Right kidney (tissue), 1 donor: ENCODE data around the gene PPM1N.
"Not testable (repeated sequence)": the region's sequence is repeated elsewhere in the genome, so short reads cannot be mapped to it uniquely, and the experiment has no call there.

Experiments
- DNase-seq: peaks from one replicate; pipeline ENCODE4 v3.0.0-alpha.2; 2016

Gene PPM1N

DNA sequence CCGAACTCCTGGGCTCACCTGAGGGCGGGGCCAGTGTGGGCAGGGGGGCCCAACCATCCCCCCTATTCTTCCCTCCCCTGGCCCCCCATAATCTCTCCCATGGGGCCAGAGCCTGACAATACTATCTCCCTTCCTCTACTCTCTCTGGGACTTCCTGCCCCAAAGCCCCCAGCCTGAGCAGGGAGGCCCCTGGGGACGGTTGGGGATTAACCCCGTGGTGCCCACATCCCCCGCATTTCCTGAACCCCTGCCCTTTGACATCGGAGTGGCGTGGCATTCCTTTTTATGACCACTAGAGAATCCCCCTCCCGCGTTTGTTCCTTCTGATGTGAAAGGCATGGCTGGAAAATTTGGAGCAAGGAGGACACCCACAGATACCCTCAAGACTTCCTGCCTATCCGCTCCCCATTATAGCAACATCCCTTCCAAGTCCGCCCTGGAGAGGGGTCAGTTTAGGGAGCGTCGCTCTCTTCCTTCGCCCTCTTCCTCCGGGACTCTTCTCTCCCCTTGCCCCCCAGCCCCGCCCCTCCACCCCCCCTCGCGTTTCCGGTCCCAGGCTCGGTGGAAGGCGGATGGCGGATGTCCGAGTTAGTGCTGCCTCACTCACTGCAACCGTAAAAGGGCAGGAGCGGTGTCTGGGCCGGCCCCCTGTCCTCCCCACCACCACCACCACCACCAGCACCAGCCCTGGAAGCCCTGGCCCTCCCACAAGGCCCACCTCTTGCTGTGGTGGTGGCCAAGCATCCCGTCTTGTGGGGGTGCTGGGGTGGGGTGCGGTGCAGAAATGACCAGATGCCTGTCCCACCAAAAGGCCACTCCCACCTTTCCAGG is 10.8 kb downstream of the PPM1N start:
- no peak for DNase-seq

DNA sequence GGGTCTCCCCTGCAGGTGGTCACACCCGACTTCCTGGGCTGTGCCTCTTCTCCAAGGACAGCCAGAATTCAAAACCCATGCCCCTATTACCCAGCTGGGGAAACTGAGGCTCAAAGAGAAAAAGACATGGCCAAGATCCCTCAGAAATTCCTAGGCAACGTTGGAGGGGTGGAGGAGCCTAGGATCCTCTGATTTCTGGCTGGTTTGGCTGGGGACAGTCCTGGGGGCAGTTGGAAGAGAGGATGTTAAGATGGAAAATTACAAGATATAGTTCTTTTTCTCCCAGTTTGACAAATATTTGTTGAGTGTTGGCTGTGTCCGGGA is 11.4 kb downstream of the PPM1N start:
- no peak for DNase-seq

DNA sequence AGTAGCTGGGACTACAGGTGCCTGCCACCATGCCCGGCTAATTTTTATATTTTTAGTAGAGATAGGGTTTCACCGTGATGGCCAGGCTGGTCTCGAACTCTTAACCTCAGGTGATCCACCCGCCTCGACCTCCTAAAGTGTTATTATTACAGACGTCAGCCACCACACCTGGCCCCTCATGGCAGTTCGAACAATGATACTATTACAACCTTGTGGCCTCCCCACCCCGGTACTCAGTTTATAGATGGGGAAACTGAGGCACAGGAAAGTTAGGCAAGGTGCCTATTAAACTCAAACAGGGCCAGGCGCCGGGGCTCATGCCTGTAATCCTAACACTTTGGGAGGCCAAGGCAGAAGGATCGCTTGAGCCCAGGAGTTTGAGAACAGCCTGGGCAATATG is 12.1 kb downstream of the PPM1N start:
- DNase-seq, result not testable (repeated sequence)

DNA sequence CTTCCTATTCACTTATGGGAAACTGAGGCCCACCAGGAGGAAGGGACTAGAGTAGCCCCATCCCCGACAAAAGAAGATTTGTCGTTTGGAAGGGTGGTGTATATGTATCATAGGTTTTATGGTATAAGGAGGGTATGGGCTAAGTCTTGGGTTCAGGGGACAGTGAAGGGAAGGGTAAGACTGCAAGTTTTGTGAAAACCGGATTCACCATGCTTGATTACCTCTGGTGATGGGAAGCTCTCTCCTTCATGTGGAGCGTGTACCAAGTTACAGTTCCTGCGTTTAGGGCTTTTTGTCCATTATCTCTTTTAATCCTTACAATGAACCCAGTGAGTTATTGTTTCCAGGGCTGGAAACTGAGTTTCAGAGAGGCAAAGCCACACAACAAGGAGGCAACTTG is 12.8 kb downstream of the PPM1N start:
- no peak for DNase-seq

GRCh38 chr19:45512881-45513483 is 14.7 kb downstream of the PPM1N start:
- no peak for DNase-seq

DNA sequence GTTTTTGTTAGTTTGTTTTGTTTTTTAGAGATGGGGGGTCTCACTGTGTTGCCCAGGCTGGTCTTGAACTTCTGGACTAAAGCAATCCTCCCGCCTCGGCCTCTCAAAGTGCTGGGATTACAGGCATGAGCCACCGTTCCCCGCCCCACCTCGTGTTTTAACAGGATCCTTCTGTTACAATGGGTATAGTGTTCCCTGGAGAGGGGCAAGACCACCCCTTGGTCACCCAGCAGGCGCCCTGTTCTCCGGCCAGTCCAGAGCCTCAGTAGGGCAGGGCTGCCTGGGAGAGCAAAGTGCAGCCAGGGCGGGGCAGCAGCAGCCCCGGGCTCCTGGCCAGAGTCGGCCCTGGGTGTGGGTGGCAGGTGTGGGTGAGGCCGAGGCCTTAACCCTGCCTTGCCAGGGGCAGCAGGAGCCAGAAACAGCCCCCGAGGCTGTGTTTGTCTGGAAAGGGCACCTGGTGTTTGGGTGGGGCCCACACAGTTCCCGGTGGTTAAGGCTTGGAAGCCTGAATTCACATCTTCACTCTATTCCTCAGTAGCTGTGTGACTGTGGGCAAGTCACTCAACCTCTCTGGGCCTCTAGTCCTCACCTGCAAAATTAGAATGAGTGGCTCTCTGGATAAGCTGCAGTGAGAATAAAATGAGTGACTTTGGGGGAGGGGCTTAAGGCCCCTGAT is 16.3 kb downstream of the PPM1N start:
- DNase-seq, result no peak

DNA sequence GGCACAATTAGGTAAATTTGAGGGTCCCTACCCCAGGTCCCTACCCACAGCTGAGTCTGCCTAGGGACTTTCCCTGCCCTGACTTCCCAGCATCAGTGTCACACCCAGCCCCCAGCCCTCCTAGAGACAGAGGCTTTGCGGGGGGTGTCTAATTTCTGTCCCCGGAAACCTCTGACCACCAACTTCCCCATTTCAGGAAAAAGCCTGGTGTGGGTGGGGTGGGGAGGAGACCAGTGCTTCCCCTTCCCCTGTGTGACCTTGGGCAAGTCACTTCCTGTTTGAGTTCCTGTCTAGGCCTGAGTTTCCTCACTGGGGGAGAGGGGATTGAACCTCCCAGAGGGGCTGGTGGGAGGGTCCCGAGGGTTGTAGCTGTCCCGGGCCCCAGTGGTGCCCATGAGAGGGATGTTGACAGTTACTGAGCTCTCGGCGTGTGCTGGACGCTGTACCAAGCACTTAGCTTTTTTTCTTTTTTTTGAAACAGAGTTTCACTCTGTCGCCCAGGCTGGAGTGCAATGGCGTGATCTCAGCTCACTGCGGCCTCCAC is 16.9 kb downstream of the PPM1N start:
- DNase-seq, result no peak

- DNase-seq, result no peak
These were observed 17.7 kb downstream of the PPM1N start for GRCh38 chr19:45515807-45516401.

DNA sequence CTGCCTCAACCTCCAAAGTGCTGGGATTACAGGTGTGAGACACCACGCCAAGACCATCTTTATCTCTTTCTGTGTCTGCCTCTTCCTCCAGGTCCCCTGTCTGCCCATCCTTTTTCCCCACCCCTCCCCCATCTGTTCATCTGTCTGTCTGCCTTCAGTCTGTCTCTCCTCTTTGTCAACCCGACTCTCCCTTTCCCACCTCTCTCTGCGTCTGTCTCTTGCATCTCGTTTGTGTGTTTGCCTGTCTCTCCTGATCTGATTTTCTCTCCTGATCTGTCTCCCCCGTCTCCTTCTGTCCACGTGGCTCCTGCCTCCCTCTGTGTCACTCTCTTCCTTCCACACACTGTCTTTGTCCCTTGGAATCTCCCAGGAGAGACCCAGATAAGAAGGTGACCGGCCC is 19.0 kb downstream of the PPM1N start:
- DNase-seq, result no peak

GRCh38 chr19:45517641-45518468 is 19.6 kb downstream of the PPM1N start:
- no peak for DNase-seq

- DNase-seq, result no peak
These were observed 20.2 kb downstream of the PPM1N start for GRCh38 chr19:45518469-45518826.

DNA sequence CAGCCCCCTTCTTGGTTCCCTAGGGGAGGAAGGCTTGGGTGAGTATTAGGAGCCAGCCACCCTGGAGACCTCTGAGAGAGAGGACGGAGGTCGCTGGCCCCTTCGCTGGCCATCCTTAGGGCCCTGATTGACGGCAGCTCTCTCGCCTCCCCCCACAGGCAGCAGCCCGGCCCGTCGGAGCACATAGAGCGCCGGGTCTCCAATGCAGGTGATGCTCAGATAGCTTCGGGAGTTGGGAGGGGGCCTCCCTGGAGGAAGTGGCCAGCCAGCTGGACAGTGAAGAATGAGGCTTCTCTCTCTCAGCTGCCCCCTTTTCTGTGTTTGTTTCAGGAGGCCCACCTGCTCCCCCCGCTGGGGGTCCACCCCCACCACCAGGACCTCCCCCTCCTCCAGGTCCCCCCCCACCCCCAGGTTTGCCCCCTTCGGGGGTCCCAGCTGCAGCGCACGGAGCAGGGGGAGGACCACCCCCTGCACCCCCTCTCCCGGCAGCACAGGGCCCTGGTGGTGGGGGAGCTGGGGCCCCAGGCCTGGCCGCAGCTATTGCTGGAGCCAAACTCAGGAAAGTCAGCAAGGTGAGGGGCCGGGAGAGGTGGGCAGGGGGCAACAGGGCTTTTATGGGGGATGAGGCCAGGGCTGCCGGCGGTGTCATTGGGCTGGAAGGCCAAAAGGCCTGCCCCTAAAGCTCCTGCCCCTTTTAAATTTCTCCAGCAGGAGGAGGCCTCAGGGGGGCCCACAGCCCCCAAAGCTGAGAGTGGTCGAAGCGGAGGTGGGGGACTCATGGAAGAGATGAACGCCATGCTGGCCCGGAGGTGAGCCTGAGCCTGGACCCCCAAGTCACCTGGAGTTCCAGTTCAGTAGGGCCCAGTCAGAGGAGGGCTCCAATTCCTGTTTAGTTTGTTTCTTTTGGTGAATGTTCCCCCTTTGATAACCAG is 24.0 kb downstream of the PPM1N start:
- no peak for DNase-seq

DNA sequence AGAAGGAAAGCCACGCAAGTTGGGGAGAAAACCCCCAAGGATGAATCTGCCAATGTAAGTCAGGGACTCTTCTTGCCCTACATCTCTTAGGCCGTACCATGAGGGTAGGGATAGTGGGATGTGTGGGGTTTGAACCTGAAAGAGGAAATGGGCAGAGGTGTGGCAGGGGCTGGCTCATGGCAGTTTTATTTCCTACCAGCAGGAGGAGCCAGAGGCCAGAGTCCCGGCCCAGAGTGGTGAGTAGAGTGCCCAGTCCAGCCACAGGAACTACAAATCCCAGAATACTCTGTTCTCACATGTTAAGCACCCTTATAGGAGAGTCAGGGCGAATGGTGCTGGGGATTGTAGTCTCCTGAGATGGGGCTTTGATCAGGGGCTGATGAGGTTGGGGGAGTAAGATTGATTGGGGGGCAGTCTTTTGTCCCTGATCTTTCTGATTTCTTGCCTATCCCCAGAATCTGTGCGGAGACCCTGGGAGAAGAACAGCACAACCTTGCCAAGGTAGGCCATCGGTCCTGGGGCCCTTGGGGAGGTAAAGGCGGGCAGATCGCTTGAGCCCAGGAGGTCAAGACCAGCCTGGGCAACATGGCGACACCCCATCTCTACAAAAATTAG is 25.5 kb downstream of the PPM1N start:
- DNase-seq, result peak; percentile 68

GRCh38 chr19:45524575-45525129 is 26.4 kb downstream of the PPM1N start:
- DNase-seq, result no peak

DNA sequence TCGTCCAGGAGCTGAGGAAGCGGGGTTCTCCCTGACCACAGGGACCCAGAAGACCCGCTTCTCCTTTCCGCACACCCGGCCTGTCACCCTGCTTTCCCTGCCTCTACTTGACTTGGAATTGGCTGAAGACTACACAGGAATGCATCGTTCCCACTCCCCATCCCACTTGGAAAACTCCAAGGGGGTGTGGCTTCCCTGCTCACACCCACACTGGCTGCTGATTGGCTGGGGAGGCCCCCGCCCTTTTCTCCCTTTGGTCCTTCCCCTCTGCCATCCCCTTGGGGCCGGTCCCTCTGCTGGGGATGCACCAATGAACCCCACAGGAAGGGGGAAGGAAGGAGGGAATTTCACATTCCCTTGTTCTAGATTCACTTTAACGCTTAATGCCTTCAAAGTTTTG is 27.9 kb downstream of the PPM1N start:
- DNase-seq, result no peak

GRCh38 chr19:45526971-45527370 is 28.7 kb downstream of the PPM1N start:
- DNase-seq, result no peak

DNA sequence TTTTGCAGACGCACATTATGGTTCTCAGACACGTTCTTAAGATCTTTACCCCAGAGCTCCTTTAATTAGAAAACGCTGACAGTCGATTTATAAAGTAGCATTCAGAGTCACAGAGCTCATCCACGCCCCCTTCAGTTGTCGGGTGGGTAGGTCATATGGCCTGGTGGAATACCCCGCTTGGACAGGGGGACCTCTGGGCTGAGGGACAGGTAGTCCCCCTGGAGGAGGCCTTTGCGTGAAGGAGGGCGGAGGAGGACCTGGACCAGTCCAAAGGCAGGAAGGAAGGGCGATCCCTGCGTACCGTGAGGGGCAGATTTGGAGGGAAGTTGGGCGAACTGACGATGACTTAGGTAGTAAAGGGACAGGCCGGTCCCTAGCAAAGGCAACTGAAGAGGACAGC is 29.5 kb downstream of the PPM1N start:
- no peak for DNase-seq

GRCh38 chr19:45528149-45528743 is 30.0 kb downstream of the PPM1N start:
- DNase-seq, result peak; percentile 32

DNA sequence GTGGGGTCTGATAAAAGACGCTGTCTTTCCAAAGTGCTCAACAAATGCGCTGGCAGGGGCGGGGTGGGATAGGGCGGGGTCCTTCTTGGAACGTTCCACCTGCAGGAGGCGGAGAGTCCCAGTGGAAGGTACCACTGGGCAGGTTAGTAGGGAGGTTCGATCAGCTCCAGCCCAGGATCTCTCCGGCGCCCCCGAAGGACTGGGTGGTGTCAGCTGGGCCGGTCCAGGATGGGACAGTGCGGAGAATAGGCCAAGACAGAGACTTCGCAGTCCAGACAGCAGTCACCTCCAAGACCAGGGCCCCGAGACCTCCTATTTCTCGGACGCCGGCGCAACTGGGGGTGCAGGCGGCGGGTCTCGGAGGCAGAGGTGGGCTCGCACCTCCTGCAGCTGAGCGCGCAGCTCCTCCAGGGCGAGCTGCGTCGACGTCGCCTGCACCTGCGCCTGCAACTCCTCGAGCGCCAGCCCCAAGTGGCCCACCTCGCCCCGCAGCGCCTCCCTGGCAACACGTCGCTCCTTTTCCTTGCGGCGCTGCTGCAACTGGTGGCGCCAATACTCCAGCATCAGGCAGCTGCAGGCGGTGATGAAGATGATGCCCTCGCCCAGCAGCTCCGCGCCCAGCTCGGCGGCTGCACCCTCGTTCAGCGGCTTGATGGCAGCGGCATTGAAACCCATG is 30.6 kb downstream of the PPM1N start:
- peak; percentile 67 for DNase-seq
